Kidney (tissue), 14 donors: ENCODE measurements around the gene MIS18A. TPM values are rescaled to one million over a fixed set of nuclear protein-coding genes. Genes with fewer than 3 reads are reported as not detected.

Source experiments
- DNase-seq, 5 donors: peaks; one replicate each; pipeline ENCODE4 v3.0.0-alpha.2; 2013 to 2020
- FAIRE-seq: peaks from 2 replicates; lab custom pipeline; 2012; peaks lifted over from hg19 to GRCh38; lab: Jason Lieb, UNC
- H3K27ac ChIP-seq, 2 donors: one replicate each; pipeline ENCODE4 v1.7.0; 2013; ENCODE audit warnings: low read depth in 2 of 2, low read length in 2 of 2, inconsistent platforms in 1 of 2
- H3K27me3 ChIP-seq: one replicate; pipeline ENCODE4 v1.7.1; 2013; ENCODE audit warnings: low read length, inconsistent platforms; ENCODE audit not compliant: control insufficient read depth, insufficient read depth
- H3K36me3 ChIP-seq, 3 donors: one replicate each; pipeline versions ENCODE4 v1.7.0 to v1.7.1; 2013; ENCODE audit warnings: low read length in 3 of 3, control low read depth in 1 of 3, inconsistent platforms in 1 of 3; ENCODE audit not compliant: insufficient read depth in 3 of 3, control insufficient read depth in 2 of 3
- H3K4me1 ChIP-seq, 3 donors: one replicate each; pipeline versions ENCODE4 v1.7.0 to v1.7.1; 2013; ENCODE audit warnings: low read length in 3 of 3, inconsistent platforms in 1 of 3, low read depth in 1 of 3; ENCODE audit not compliant: control insufficient read depth in 2 of 3, insufficient read depth in 2 of 3
- H3K4me3 ChIP-seq, 3 donors: one replicate each; pipeline versions ENCODE4 v1.7.0 to v1.8.1; 2013; ENCODE audit warnings: low read length in 3 of 3, control low read depth in 1 of 3, inconsistent platforms in 1 of 3
- H3K9ac ChIP-seq, 3 donors: one replicate each; pipeline versions ENCODE4 v1.7.0 to v1.7.1; 2013; ENCODE audit warnings: low read length in 3 of 3, control low read depth in 1 of 3, inconsistent platforms in 1 of 3
- H3K9me3 ChIP-seq, 3 donors: one replicate each; pipeline versions ENCODE4 v1.7.0 to v1.7.1; 2013; ENCODE audit warnings: low read length in 3 of 3, control low read depth in 1 of 3, inconsistent platforms in 1 of 3; ENCODE audit not compliant: control insufficient read depth in 2 of 3, insufficient read depth in 1 of 3
- CTCF ChIP-seq: IDR thresholded peaks from 3 replicates; pipeline ENCODE4 v1.5.1; 2012; ENCODE audit warnings: mild to moderate bottlenecking, moderate library complexity, borderline replicate concordance; ENCODE audit not compliant: insufficient read depth; ENCODE audit errors: extremely low read depth
- intact Hi-C: fragments of 100-400 bp; cut with DNase I; formaldehyde crosslinking; loops from one replicate; pipeline ENCODE4 v1.11.1; 2022
- polyA plus RNA-seq: library from polyadenylated mRNA; stranded (reverse); fragments of 350-450 nt; fragmentation: Illumina TruSeq; extraction: RNeasy Lipid Tissue Mini Kit (QIAGEN cat#74804); gene quantifications from one replicate; pipeline ENCODE4 v1.2.3, GENCODE V29; 2014; ENCODE audit warnings: low read depth, low replicate concordance; ENCODE audit not compliant: insufficient read depth
- total RNA-seq: library from RNA; stranded (reverse); fragmentation: NEBNext Ultra II Directional; extraction: Animal tissue kit (Norgen Biotek cat#: 25700); gene quantifications from one replicate; pipeline ENCODE4 v1.2.1, GENCODE V29; 2021
- donor health status: control.
- donor health status: control.
- donor health status: control.
- donor health status: control.
- donor health status: control.
- donor health status: DM: yes; HTN: yes; CAD: no.
- donor health status: Normal renal cell carcinoma (clear cell type).

Gene MIS18A
- total and polyA plus RNA-seq, 2 donors from 2014 or later, result 6.2 to 7.0 TPM

GRCh38 chr21:32302560-32302959 lies 23.7 kb upstream of the MIS18A start:
- Histone ChIP-seq H3K9ac (no peak overlapping the region), H3K27ac (no peak overlapping the region), H3K9me3 (no peaks in the 10 kb centered on the region), H3K36me3 (no peaks in the 10 kb centered on the region), H3K4me3 (no peak overlapping the region), H3K4me1 (no peaks in the 10 kb centered on the region), H3K27me3 (no peaks in the 10 kb centered on the region)
- intact Hi-C loops, result no loop called here
- FAIRE-seq (no peak), DNase-seq (no peak)
- no peak for TF ChIP-seq CTCF

- no peak overlapping the region for H3K9ac ChIP-seq
- no peaks in the 10 kb centered on the region for H3K36me3 ChIP-seq
- H3K9me3 ChIP-seq, result no peaks in the 10 kb centered on the region
- intact Hi-C loops, result no loop called here
- DNase-seq (no peak), FAIRE-seq (no peak)
- no peak for TF ChIP-seq CTCF
- no peaks in the 10 kb centered on the region for H3K4me1 ChIP-seq
- no peaks in the 10 kb centered on the region for H3K27me3 ChIP-seq
- no peak overlapping the region for H3K27ac ChIP-seq
- H3K4me3 ChIP-seq, result no peak overlapping the region
Observed at GRCh38 chr21:32301596-32301995, 22.7 kb upstream of the MIS18A start.

- TF ChIP-seq CTCF, result no peak
- no peak for FAIRE-seq
- Histone ChIP-seq H3K4me1 (no peaks in the 10 kb centered on the region), H3K27me3 (no peaks in the 10 kb centered on the region), H3K4me3 (no peak overlapping the region), H3K27ac (no peak overlapping the region), H3K9ac (no peak overlapping the region), H3K36me3 (no peaks in the 10 kb centered on the region), H3K9me3 (no peaks in the 10 kb centered on the region)
- intact Hi-C loops, result no loop called here
- no peak for DNase-seq
Observed at GRCh38 chr21:32300117-32300681, 21.4 kb upstream of the MIS18A start.

GRCh38 chr21:32299695-32300094 lies 20.8 kb upstream of the MIS18A start:
- FAIRE-seq (no peak), DNase-seq (no peak)
- Histone ChIP-seq H3K36me3 (no peaks in the 10 kb centered on the region), H3K4me3 (no peak overlapping the region), H3K9ac (no peak overlapping the region), H3K4me1 (no peaks in the 10 kb centered on the region), H3K27ac (no peak overlapping the region), H3K9me3 (no peaks in the 10 kb centered on the region), H3K27me3 (no peaks in the 10 kb centered on the region)
- intact Hi-C loops, result no loop called here
- no peak for TF ChIP-seq CTCF
